ENCODE measurements around the gene MTHFR.

MTHFR gene

GRCh38 chr1:11845641-11846335 lies 40.0 kb upstream of the MTHFR start:
- Histone ChIP-seq H3K27ac (replicated peaks) (no peak overlapping the region), H3K27me3 (ENCODE audit: insufficient read depth, poor library complexity, severe bottlenecking) (no peaks in the 10 kb centered on the region), H3K4me3 (replicated peaks; ENCODE audit: insufficient read depth, low read length) (no peak overlapping the region)
- no peak for DNase-seq (ENCODE audit: low read depth in 1 of 2, low spot score in 1 of 2)
- TF ChIP-seq GABPA (IDR thresholded peaks at IDR 0.05; ENCODE audit: low read depth) (no peak), REST (IDR thresholded peaks at IDR 0.05; ENCODE audit: insufficient replicate concordance, low read depth) (peak; percentile 96)

DNA sequence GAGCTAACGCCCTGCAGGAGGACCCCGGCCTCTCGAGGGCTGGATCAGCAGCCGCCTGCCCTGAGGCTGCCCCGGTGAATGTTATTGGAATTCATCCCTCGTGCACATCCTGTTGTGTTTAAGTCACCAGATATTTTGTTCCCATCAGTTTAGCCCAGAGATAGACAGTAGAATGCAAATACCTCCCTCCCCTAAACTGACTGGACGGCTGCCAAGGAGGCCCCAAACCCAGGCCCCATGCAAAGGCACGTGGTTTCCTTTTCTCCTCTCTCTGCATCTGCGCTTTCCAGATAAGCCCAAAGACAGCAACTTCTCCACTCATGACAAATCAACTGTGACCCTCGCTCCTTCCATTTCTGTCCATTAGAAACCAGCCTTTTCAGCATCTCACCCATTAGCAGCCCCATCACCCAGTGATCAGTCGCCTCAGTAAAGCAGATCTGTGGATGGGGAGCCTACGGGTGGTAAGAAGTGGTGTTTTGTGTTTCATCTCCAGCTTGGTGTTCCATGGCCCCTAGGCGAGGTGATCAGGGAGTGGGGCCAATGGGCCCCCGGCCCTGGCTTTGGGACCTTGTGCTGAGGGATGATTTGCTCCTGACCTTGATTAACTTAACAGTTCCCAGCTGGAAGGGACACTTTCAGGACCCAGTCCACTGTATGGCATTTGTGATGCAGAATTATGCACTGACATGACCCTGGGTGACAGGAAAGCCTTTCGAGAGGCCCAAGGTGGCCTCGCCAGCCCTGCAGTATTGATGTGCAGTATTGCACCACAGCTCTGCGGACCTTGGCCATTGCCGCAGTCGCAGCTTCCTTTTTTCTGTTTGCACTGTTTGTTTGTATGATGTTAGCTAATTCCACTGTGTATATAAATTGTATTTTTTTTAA lies 36.6 kb upstream of the MTHFR start:
- Histone ChIP-seq H3K27me3 (ENCODE audit: insufficient read depth, poor library complexity, severe bottlenecking) (no peaks in the 10 kb centered on the region), H3K27ac (replicated peaks) (peak overlapping the region; percentile 87), H3K4me3 (replicated peaks; ENCODE audit: insufficient read depth, low read length) (no peak overlapping the region)
- TF ChIP-seq SPI1 (IDR thresholded peaks at IDR 0.05; ENCODE audit: borderline replicate concordance, low read depth) (peak; percentile 60; the same call in 1 of the 2 replicates), CTCF (IDR thresholded peaks at IDR 0.05; ENCODE audit: insufficient read depth, low read length) (no peak), REST (IDR thresholded peaks at IDR 0.05; ENCODE audit: insufficient replicate concordance, low read depth) (peak; percentile 47), POLR2AphosphoS5 (IDR thresholded peaks at IDR 0.05; ENCODE audit: low read depth) (peak; percentile 66; the same call in 1 of the 2 replicates)
- peak; percentile 81 to 92 for DNase-seq (ENCODE audit: low read depth in 1 of 2, low spot score in 1 of 2)

GRCh38 chr1:11841245-11842153 lies 35.7 kb upstream of the MTHFR start:
- no peak for TF ChIP-seq SPI1 (IDR thresholded peaks at IDR 0.05; ENCODE audit: borderline replicate concordance, low read depth)
- no peak for TF ChIP-seq CTCF (IDR thresholded peaks at IDR 0.05; ENCODE audit: insufficient read depth, low read length)
- TF ChIP-seq REST (IDR thresholded peaks at IDR 0.05; ENCODE audit: insufficient replicate concordance, low read depth), result no peak
- TF ChIP-seq POLR2AphosphoS5 (IDR thresholded peaks at IDR 0.05; ENCODE audit: low read depth), result no peak
- TF ChIP-seq GABPA (IDR thresholded peaks at IDR 0.05; ENCODE audit: low read depth), result no peak
- Histone ChIP-seq H3K27ac (replicated peaks) (peak overlapping the region; percentile 87), H3K27me3 (ENCODE audit: insufficient read depth, poor library complexity, severe bottlenecking) (no peaks in the 10 kb centered on the region), H3K4me3 (replicated peaks; ENCODE audit: insufficient read depth, low read length) (no peak overlapping the region)
- peak; percentile 47 to 67 for DNase-seq (ENCODE audit: low read depth in 1 of 2, low spot score in 1 of 2)

Data from HL-60 (cell line).